22Rv1 (cell line): Measurements from ENCODE around the gene TPPP.
A peak's percentile ranks its signal among the peaks of the same experiment; 100 is the strongest.

Experiments used
- H3K27ac ChIP-seq: fragments of 450-650 bp; 2 replicates; pipeline ENCODE4 v1.5.1; 2017
- CTCF ChIP-seq: fragments of 450-650 bp; IDR thresholded peaks from 2 replicates; pipeline ENCODE4 v1.5.1; 2017; ENCODE audit warnings: mild to moderate bottlenecking
- ZFX ChIP-seq: fragments of 450-650 bp; IDR thresholded peaks from 2 replicates; pipeline ENCODE4 v1.6.1; 2017; ENCODE audit warnings: antibody characterized with exemption, borderline replicate concordance

TPPP gene

GRCh38 chr5:671459-672328 lies 21.5 kb downstream of the TPPP start:
- TF ChIP-seq CTCF (peak; percentile 86), ZFX (no peak)
- H3K27ac ChIP-seq: peak overlapping the region; percentile 65

GRCh38 chr5:670396-671270 lies 22.5 kb downstream of the TPPP start:
- no peak for TF ChIP-seq CTCF
- no peak for TF ChIP-seq ZFX
- H3K27ac ChIP-seq: peak overlapping the region; percentile 65; the same call in 1 of the 2 replicates

- no peak for TF ChIP-seq CTCF
- TF ChIP-seq ZFX: no peak
- peak overlapping the region; percentile 65; the same call in 1 of the 2 replicates for H3K27ac ChIP-seq
Observed at GRCh38 chr5:669842-670395, 23.2 kb downstream of the TPPP start.

GRCh38 chr5:669111-669841 lies 23.9 kb downstream of the TPPP start:
- TF ChIP-seq ZFX (no peak), CTCF (peak; percentile 88)
- peak overlapping the region; percentile 65; the same call in 1 of the 2 replicates for H3K27ac ChIP-seq

- TF ChIP-seq ZFX (no peak), CTCF (no peak)
- 0 out of 2 replicates have a peak overlapping the region, but pooled peaks have one; percentile 65 for H3K27ac ChIP-seq
Observed at GRCh38 chr5:668283-668995, 24.7 kb downstream of the TPPP start.

GRCh38 chr5:666816-667498 lies 26.2 kb downstream of the TPPP start:
- TF ChIP-seq ZFX (no peak), CTCF (no peak)
- H3K27ac ChIP-seq: 0 out of 2 replicates have a peak overlapping the region, but pooled peaks have one; percentile 25
